GM12878 (cell line): ENCODE measurements around the gene SRPRB. TPM values are rescaled to one million over a fixed set of nuclear protein-coding genes. Genes with fewer than 3 reads are reported as not detected.

Source experiments
- ATAC-seq: fragments of 200-7000 bp; cut with Tn5 transposase; 3 replicates; pipeline ENCODE4 v1.9.1; 2020; ENCODE audit warnings: mild to moderate bottlenecking, moderate library complexity
- BruUV-seq: library from RNA; stranded (reverse); fragments of 400-500 nt; replicated peaks from 2 replicates; lab custom pipeline; 2021; lab: Mats Ljungman, UMichigan
- CTCF ChIA-PET: fragments of 300-600 bp; sonication (Branson Sonifier 250); formaldehyde crosslinking; extraction: SDS; loops from one replicate; lab custom pipeline; 2021; ENCODE audit warnings: inconsistent platforms; lab: Yijun Ruan, JAX
- POLR2A ChIA-PET: fragments of 350-600 bp; formaldehyde crosslinking; extraction: SDS; loops from one replicate; lab custom pipeline; 2021; ENCODE audit warnings: inconsistent platforms; lab: Charles Lee
- RAD21 ChIA-PET: fragments of 300-600 bp; sonication (Branson Sonifier 250); formaldehyde crosslinking; loops from one replicate; lab custom pipeline; 2023; ENCODE audit warnings: antibody characterized with exemption; ENCODE audit not compliant: unreplicated experiment; lab: Charles Lee
- SMC1A ChIA-PET: fragments of 300-600 bp; sonication (Branson Sonifier 250); formaldehyde crosslinking; loops from one replicate; lab custom pipeline; 2023; ENCODE audit not compliant: unreplicated experiment, uncharacterized antibody; lab: Charles Lee
- DNase-seq: peaks from one replicate; pipeline ENCODE4 v3.0.0-alpha.2; 2011; ENCODE audit warnings: low read depth, low spot score
- FAIRE-seq: peaks from 3 replicates; lab custom pipeline; 2011; peaks lifted over from hg19 to GRCh38; lab: Jason Lieb, UNC
- H2AFZ ChIP-seq: 2 replicates; pipeline ENCODE4 v1.6.0; 2011; ENCODE audit warnings: low read depth, low read length, control low read depth; ENCODE audit not compliant: control insufficient read depth
- H3K27ac ChIP-seq: 2 replicates; pipeline ENCODE4 v1.5.1; 2011; ENCODE audit warnings: control low read depth; ENCODE audit not compliant: control insufficient read depth, insufficient read depth
- H3K27me3 ChIP-seq, 2 experiments: replicated peaks in 1 of 2; 2 replicates each; pipeline versions ENCODE4 v1.6.0 to v1.6.1; 2011; ENCODE audit warnings: low read length in 1 of 2; ENCODE audit not compliant: control insufficient read depth in 2 of 2, insufficient read depth in 2 of 2
- H3K36me3 ChIP-seq, 2 experiments: 2 replicates each; pipeline ENCODE4 v1.5.1; 2011; ENCODE audit warnings: low read length in 1 of 2; ENCODE audit not compliant: control insufficient read depth in 2 of 2, insufficient read depth in 2 of 2
- H3K4me1 ChIP-seq: 2 replicates; pipeline ENCODE4 v1.6.1; 2011; ENCODE audit warnings: mild to moderate bottlenecking, low read length, moderate library complexity, mixed read lengths; ENCODE audit not compliant: control insufficient read depth, insufficient read depth
- H3K4me2 ChIP-seq: 2 replicates; pipeline ENCODE4 v1.6.0; 2011; ENCODE audit warnings: control low read depth; ENCODE audit not compliant: control insufficient read depth, insufficient read depth
- H3K4me3 ChIP-seq: fragments of 200-600 bp; sonication (generic); 2 replicates; pipeline ENCODE4 v1.5.1; 2016
- H3K79me2 ChIP-seq: 2 replicates; pipeline ENCODE4 v1.6.0; 2011; ENCODE audit warnings: low read length; ENCODE audit not compliant: control insufficient read depth, insufficient read depth
- H3K9ac ChIP-seq: 2 replicates; pipeline ENCODE4 v1.8.0; 2011; ENCODE audit warnings: low read length, control low read depth, mixed read lengths; ENCODE audit not compliant: control insufficient read depth, insufficient read depth
- H3K9me3 ChIP-seq: replicated peaks from 3 replicates; pipeline ENCODE4 v1.5.1; 2011; ENCODE audit warnings: mild to moderate bottlenecking, low read length; ENCODE audit not compliant: control insufficient read depth, insufficient read depth
- H4K20me1 ChIP-seq: 2 replicates; pipeline ENCODE4 v1.6.0; 2011; ENCODE audit not compliant: control insufficient read depth, insufficient read depth
- CHD4 ChIP-seq: fragments of 200-600 bp; sonication (generic); IDR thresholded peaks from 2 replicates; pipeline ENCODE4 v1.6.1; 2016; ENCODE audit warnings: mild to moderate bottlenecking
- NFXL1 ChIP-seq: fragments of 450-650 bp; IDR thresholded peaks from 2 replicates; pipeline ENCODE4 v1.6.1; 2017; ENCODE audit warnings: antibody characterized with exemption, mild to moderate bottlenecking, borderline replicate concordance
- POU2F2 ChIP-seq: IDR thresholded peaks from 3 replicates; pipeline ENCODE4 v1.6.1; 2011; ENCODE audit warnings: low read depth, mild to moderate bottlenecking, low read length, borderline replicate concordance
- SMARCA5 ChIP-seq: fragments of 450-650 bp; IDR thresholded peaks from 2 replicates; pipeline ENCODE4 v1.6.1; 2017; ENCODE audit warnings: mild to moderate bottlenecking
- TCF12 ChIP-seq: IDR thresholded peaks from 2 replicates; pipeline ENCODE4 v1.6.1; 2011; ENCODE audit warnings: low read depth, mild to moderate bottlenecking, low read length
- WGBS: methylation state at CpG from one replicate; pipeline ENCODE4 v1.1.6; 2016; ENCODE audit warnings: low lambda C conversion rate; ENCODE audit not compliant: insufficient replicate concordance, insufficient coverage; ENCODE audit errors: missing lambda C conversion rate; 5-methylcytosine and 5-hydroxymethylcytosine counted together
- in situ Hi-C: fragments of 300-500 bp; cut with MboI; formaldehyde crosslinking; loops from 9 replicates; pipeline ENCODE4 v1.14.3; 2018; ENCODE audit warnings: mixed read lengths
- intact Hi-C: fragments of 100-400 bp; cut with micrococcal nuclease; formaldehyde crosslinking; loops from one replicate; pipeline ENCODE4 v1.14.2; 2022; ENCODE audit not compliant: unreplicated experiment
- polyA plus RNA-seq, 11 experiments: library from polyadenylated mRNA; depleted of rRNA in 4 of 11; unstranded in 6 of 11; stranded (reverse) in 5 of 11; fragments of >200 nt; fragmentation: Nextera tagmentation in 4 of 11; fragmentation: Illumina TruSeq in 1 of 11; extraction: Ambion mirVana in 4 of 11; extraction: Trizol in 1 of 11; gene quantifications; 1 replicate in 1 of 11; 2 replicates in 10 of 11; pipeline versions ENCODE4 v1.2.1 to v1.2.3, GENCODE V29; 2011 to 2016; ENCODE audit warnings: inconsistent platforms in 2 of 11, missing spikeins in 2 of 11, low read depth in 1 of 11
- total RNA-seq, 4 experiments: library from RNA; depleted of rRNA in 3 of 4; stranded (reverse); fragments of >200 nt in 3 of 4; fragmentation: Illumina TruSeq in 1 of 4; extraction: Trizol in 1 of 4; gene quantifications; 2 replicates each; pipeline versions ENCODE4 v1.2.1 to v1.2.3, GENCODE V29; 2013 to 2021
- TF ChIP-seq, protein P1 (sequence below): fragments of 450-650 bp; IDR thresholded peaks from 2 replicates; pipeline ENCODE4 v1.6.1; 2018; ENCODE audit warnings: borderline replicate concordance, mild to moderate bottlenecking; ENCODE audit not compliant: partially characterized antibody

The SRPRB gene
- total and polyA plus RNA-seq, 10 of the 15 experiments (the other 5 are each of a cell fraction or from before 2014, with no cell fraction given), result 30.6 to 107 (median 46.6) TPM

DNA sequence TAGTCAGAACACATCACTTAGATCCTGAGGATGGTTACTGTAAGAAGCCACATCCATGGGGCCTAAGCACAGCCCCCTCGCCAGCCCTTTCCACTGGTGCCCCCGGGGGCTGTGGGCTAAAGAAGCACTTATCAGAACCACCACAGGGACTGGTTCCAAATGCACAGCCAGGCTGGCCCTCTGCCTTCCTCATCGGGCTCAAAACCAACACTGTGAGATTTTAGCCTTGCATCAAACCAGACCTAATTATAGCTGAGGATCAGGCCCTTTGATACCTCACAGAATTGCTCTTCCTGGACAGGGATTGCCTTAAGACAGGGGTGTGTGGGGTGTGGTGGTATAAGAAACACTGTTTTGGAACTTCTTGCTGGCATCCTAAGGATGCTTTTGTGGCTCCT lies 23.7 kb downstream of the SRPRB start:
- H3K79me2 ChIP-seq, result no peaks in the 10 kb centered on the region
- no peaks in the 10 kb centered on the region for H3K4me1 ChIP-seq
- BruUV-seq, result no TSS peak
- H3K27ac ChIP-seq, result no peak overlapping the region
- no peak overlapping the region for H3K9ac ChIP-seq
- TF ChIP-seq NFXL1, result no peak
- TF ChIP-seq TCF12, result no peak
- no peak for TF ChIP-seq SMARCA5
- TF ChIP-seq, protein P1, sequence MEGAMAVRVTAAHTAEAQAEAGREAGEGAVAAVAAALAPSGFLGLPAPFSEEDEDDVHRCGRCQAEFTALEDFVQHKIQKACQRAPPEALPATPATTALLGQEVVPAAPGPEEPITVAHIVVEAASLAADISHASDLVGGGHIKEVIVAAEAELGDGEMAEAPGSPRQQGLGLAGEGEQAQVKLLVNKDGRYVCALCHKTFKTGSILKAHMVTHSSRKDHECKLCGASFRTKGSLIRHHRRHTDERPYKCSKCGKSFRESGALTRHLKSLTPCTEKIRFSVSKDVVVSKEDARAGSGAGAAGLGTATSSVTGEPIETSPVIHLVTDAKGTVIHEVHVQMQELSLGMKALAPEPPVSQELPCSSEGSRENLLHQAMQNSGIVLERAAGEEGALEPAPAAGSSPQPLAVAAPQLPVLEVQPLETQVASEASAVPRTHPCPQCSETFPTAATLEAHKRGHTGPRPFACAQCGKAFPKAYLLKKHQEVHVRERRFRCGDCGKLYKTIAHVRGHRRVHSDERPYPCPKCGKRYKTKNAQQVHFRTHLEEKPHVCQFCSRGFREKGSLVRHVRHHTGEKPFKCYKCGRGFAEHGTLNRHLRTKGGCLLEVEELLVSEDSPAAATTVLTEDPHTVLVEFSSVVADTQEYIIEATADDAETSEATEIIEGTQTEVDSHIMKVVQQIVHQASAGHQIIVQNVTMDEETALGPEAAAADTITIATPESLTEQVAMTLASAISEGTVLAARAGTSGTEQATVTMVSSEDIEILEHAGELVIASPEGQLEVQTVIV, result no peak
- no peak for TF ChIP-seq CHD4
- no peak for TF ChIP-seq POU2F2
- TF ChIP-seq, all 136 proteins: peak for 0
- ChIA-PET SMC1A (no interaction called here), RAD21 (no interaction called here), CTCF (no interaction called here), POLR2A (no interaction called here)
- Histone ChIP-seq H4K20me1 (no peaks in the 10 kb centered on the region), H3K4me2 (no peak overlapping the region), H3K4me3 (no peak overlapping the region), H3K9me3 (no peaks in the 10 kb centered on the region), H3K36me3 (no peaks in the 10 kb centered on the region), H3K27me3 (no peaks in the 10 kb centered on the region), H2AFZ (no peak overlapping the region)
- FAIRE-seq (no peak), ATAC-seq (no peak), DNase-seq (no peak)
- intact Hi-C loops, result no loop called here
- 22% methylated on average over 3 of the region's 3 CpGs for WGBS
- in situ Hi-C loops, result loop anchor here (10.0 kb wide), 1 partner anchor 385 kb away; no protein-coding TSS in a partner anchor
